Measurements from ENCODE around the gene ELP1.
A peak's percentile ranks its signal among the peaks of the same experiment; 100 is the strongest.
"Not testable (repeated sequence)": the region's sequence is repeated elsewhere in the genome, so short reads cannot be mapped to it uniquely, and the experiment has no call there.

Gene ELP1

DNA sequence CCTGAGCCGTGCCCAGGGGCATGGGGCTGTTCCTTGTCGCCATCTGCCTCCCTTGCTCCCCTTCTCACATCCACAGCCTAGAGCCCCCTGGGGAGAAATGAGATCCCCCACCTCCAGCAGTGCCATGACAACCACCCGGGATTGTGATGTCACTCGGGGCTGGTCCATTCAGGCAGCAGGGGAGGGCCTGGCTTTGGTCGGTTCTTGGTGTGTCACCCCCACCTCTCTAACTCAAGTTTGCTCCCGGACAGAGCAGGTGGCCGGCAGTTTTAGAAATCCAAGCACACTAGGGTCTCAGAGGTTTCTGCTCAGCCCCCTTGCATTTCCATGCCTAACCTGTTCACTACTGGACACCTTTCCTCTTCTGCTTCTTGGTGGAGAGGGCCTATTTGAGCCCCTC lies 78.0 kb downstream of the ELP1 start, which contains the start of gene ACTL7B:
ACTL7B (minus strand) TSS at position 99 of the 400 bp plus-strand sequence; CDS start at position 43, 56 bp downstream.
- Mint-ChIP-seq H3K4me1 (no peaks in the 10 kb centered on the region), H3K36me3 (no peaks in the 10 kb centered on the region), H3K9me3 (no peaks in the 10 kb centered on the region), H3K27ac (no peak within 1 kb of the TSS), H3K4me3 (no peak within 1 kb of the TSS), H3K27me3 (no peaks in the 10 kb centered on the region)
- ATAC-seq = no peak

DNA sequence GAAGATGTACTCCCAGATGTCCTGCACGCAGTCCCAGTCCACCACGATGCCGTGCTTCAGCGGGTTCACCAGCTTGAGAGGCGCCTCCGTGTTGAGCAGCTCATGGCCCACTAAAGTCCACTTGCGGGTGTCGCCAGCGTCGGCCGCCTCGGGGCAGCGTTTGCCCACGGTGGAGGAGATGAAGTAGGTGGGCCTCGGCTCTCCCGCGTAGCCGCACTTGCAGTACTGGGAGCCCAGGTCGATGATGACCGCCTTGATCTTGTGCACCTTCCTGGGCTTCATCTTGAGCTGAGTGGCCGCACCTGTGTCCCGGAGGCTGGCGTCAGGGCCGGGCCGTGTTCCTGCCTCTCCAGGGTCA lies 78.4 kb downstream of the ELP1 start:
- Mint-ChIP-seq H3K4me3 (no peak overlapping the region), H3K9me3 (no peaks in the 10 kb centered on the region), H3K27me3 (no peaks in the 10 kb centered on the region), H3K36me3 (no peaks in the 10 kb centered on the region), H3K4me1 (no peaks in the 10 kb centered on the region), H3K27ac (no peak overlapping the region)
- no peak for ATAC-seq

DNA sequence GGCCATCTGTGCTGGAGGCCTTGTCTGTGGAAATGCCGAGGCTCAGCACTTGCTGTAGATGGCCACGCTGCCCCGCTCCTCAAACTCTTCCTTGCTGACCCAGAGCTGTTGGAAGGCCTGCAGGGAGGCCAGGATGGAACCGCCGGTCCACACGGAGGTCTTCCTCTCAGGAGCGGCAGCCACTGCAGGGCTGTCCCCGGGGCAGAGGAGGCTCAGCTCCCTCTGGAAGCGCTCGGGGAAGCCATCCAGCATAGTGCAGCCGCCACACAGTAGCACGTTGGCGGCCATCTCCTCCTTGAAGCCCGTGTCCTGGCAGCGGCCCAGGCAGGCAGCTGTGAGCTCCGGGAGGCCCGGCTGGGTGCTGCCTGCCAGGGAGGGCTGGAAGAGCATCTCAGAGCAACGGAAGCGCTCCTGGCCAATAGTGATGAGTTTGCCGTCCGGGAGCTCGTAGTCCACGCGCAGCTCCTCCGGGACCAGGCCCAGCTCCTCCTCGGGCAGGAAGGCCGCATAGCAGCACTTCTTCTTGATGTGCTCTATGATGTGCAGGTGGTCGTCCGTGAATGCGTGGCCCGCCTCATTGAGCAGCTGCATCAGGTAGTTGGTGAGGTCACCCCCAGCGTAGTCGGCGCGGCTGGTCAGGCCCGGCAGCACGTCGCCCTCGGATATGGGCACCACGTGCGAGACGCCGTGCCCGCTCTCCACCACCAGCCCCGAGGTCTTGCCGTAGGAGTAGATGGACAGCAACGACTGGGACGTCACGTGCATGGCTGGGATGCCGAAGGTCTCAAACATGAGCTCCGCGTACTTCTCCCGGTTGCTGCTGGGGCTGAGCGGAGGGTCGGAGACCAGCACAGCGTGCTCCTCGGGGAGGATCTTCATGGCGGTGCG lies 79.0 kb downstream of the ELP1 start:
- Mint-ChIP-seq H3K36me3 (no peaks in the 10 kb centered on the region), H3K9me3 (no peaks in the 10 kb centered on the region), H3K27me3 (no peaks in the 10 kb centered on the region), H3K27ac (no peak overlapping the region), H3K4me3 (no peak overlapping the region), H3K4me1 (no peaks in the 10 kb centered on the region)
- ATAC-seq = no peak

DNA sequence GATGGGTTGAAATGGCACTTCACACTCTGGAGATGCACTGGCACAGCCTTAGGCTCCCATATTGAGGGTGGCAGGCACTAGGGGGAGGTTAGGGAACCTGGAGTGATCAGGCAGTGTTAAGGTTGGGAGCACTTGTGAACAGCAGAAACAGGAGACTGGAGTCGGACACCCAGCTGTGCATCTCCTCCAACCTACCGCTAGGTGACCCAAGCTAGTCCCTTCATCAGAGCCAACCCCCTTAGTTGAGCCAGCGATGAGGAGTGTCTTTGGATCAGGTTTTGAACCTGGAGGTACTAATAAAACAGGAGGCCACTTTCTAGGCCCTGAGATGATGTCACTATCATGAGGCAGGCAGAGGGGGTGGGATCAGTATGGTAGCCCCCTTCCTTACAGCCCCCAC lies 79.8 kb downstream of the ELP1 start:
- Mint-ChIP-seq H3K27ac (no peak overlapping the region), H3K27me3 (no peaks in the 10 kb centered on the region), H3K9me3 (no peaks in the 10 kb centered on the region), H3K4me1 (no peaks in the 10 kb centered on the region), H3K4me3 (no peak overlapping the region), H3K36me3 (no peaks in the 10 kb centered on the region)
- no peak for ATAC-seq

DNA sequence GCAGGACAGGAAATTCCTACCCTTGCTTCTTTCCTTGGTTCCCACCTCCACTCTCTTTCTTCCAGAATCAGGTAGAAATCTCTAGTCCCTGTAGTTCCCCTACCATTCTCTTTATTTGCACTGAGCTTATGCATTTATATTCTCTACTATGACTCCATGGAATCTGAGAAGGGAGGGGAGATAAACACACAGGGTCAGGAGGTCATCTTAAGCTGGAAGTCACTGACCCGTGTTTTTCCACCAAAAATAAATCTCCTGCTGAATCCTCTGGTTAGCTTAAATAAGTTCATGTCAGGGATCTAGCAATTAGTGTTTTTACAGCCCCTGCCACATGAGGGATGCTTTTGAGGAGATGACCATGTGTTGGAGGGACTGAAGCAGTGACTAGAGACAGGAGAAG lies 81.8 kb downstream of the ELP1 start:
- Mint-ChIP-seq H3K9me3 (no peaks in the 10 kb centered on the region), H3K4me3 (no peak overlapping the region), H3K27me3 (no peaks in the 10 kb centered on the region), H3K27ac (no peak overlapping the region), H3K4me1 (no peaks in the 10 kb centered on the region), H3K36me3 (no peaks in the 10 kb centered on the region)
- no peak for ATAC-seq

GRCh38 chr9:108851138-108851537 lies 82.8 kb downstream of the ELP1 start:
- Mint-ChIP-seq H3K4me3 (no peak overlapping the region), H3K36me3 (no peaks in the 10 kb centered on the region), H3K27ac (no peak overlapping the region), H3K4me1 (no peaks in the 10 kb centered on the region), H3K9me3 (no peaks in the 10 kb centered on the region), H3K27me3 (no peaks in the 10 kb centered on the region)
- ATAC-seq = no peak

- H3K4me3 Mint-ChIP-seq = no peak overlapping the region
- ATAC-seq = no peak
- H3K4me1 Mint-ChIP-seq = no peaks in the 10 kb centered on the region
- no peaks in the 10 kb centered on the region for H3K27me3 Mint-ChIP-seq
- H3K36me3 Mint-ChIP-seq = no peaks in the 10 kb centered on the region
- H3K27ac Mint-ChIP-seq = no peak overlapping the region
- no peaks in the 10 kb centered on the region for H3K9me3 Mint-ChIP-seq
Measured at GRCh38 chr9:108850293-108850897, 83.5 kb downstream of the ELP1 start.

GRCh38 chr9:108848296-108848695 lies 85.6 kb downstream of the ELP1 start:
- H3K4me1 Mint-ChIP-seq, H3K9me3 Mint-ChIP-seq, ATAC-seq, H3K4me3 Mint-ChIP-seq, H3K36me3 Mint-ChIP-seq, H3K27ac Mint-ChIP-seq, H3K27me3 Mint-ChIP-seq: not testable (repeated sequence)

DNA sequence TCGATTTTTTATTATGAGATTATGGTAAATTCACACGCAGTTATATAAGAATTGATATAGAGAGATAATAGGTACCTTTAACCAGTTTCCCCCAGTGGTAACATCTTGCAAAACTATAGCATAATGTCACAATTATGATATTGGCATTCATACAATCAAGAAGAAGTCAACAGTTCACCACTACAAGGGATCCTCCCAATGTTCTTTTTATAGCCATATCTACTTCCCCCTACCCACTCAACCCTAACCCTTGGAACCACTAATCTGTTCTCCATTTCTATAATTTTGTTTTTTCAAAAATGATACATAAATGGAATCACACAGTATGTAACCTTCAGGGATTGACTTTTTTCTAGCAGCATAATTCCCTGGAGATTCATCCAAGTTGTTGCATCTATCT lies 88.0 kb downstream of the ELP1 start:
- Mint-ChIP-seq H3K9me3 (no peaks in the 10 kb centered on the region), H3K36me3 (no peaks in the 10 kb centered on the region), H3K27ac (no peak overlapping the region), H3K27me3 (no peaks in the 10 kb centered on the region), H3K4me1 (peaks cover 10% of the 10 kb centered on the region), H3K4me3 (no peak overlapping the region)
- no peak for ATAC-seq

GRCh38 chr9:108845507-108845906 lies 88.4 kb downstream of the ELP1 start:
- Mint-ChIP-seq H3K36me3 (no peaks in the 10 kb centered on the region), H3K27ac (no peak overlapping the region), H3K9me3 (no peaks in the 10 kb centered on the region), H3K4me3 (no peak overlapping the region), H3K4me1 (peaks cover 10% of the 10 kb centered on the region), H3K27me3 (no peaks in the 10 kb centered on the region)
- ATAC-seq = no peak

- Mint-ChIP-seq H3K9me3 (no peaks in the 10 kb centered on the region), H3K4me1 (peaks cover 10% of the 10 kb centered on the region), H3K4me3 (no peak overlapping the region), H3K27me3 (no peaks in the 10 kb centered on the region), H3K36me3 (no peaks in the 10 kb centered on the region), H3K27ac (no peak overlapping the region)
- ATAC-seq = no peak
Measured at GRCh38 chr9:108844856-108845255, 89.1 kb downstream of the ELP1 start.

- no peaks in the 10 kb centered on the region for H3K27me3 Mint-ChIP-seq
- no peak overlapping the region for H3K27ac Mint-ChIP-seq
- no peaks in the 10 kb centered on the region for H3K36me3 Mint-ChIP-seq
- H3K9me3 Mint-ChIP-seq = no peaks in the 10 kb centered on the region
- H3K4me1 Mint-ChIP-seq = peaks cover 10% of the 10 kb centered on the region
- H3K4me3 Mint-ChIP-seq = no peak overlapping the region
- no peak for ATAC-seq
Measured at GRCh38 chr9:108844391-108844790, 89.5 kb downstream of the ELP1 start.

GRCh38 chr9:108842610-108843295 lies 91.2 kb downstream of the ELP1 start:
- no peaks in the 10 kb centered on the region for H3K27me3 Mint-ChIP-seq
- H3K9me3 Mint-ChIP-seq = no peaks in the 10 kb centered on the region
- H3K4me1 Mint-ChIP-seq = peaks cover 10% of the 10 kb centered on the region
- peak overlapping the region; percentile 70 for H3K4me3 Mint-ChIP-seq
- H3K27ac Mint-ChIP-seq = no peak overlapping the region
- ATAC-seq = peak; percentile 20
- no peaks in the 10 kb centered on the region for H3K36me3 Mint-ChIP-seq

- not testable (repeated sequence) for H3K4me3 Mint-ChIP-seq, H3K9me3 Mint-ChIP-seq, H3K27ac Mint-ChIP-seq, H3K36me3 Mint-ChIP-seq, ATAC-seq, H3K27me3 Mint-ChIP-seq
- peaks cover 19% of the 10 kb centered on the region for H3K4me1 Mint-ChIP-seq
Measured at GRCh38 chr9:108839561-108839960, 94.4 kb downstream of the ELP1 start.

DNA sequence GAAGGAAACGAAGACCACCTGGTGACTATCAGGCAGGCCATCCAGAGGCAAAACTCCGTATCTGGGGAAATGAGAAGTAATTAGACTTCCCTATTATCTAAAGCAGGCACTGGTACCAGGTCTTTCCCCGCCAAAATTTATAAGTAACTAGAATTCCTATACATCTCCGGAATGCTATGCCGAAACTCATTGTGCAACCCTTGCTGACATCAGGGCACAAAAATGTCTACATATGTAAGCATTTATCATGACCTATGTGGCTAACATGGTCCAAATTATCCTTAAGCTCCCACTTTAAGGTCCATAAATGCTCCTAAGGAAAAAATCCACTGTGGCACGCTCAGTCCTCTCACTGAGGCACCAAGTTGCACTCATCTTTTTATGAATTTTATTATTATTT lies 95.9 kb downstream of the ELP1 start:
- ATAC-seq = no peak
- no peaks in the 10 kb centered on the region for H3K9me3 Mint-ChIP-seq
- H3K4me3 Mint-ChIP-seq = no peak overlapping the region
- H3K27me3 Mint-ChIP-seq = no peaks in the 10 kb centered on the region
- H3K27ac Mint-ChIP-seq = no peak overlapping the region
- H3K36me3 Mint-ChIP-seq = no peaks in the 10 kb centered on the region
- peaks cover 17% of the 10 kb centered on the region for H3K4me1 Mint-ChIP-seq

GRCh38 chr9:108837530-108837929 lies 96.4 kb downstream of the ELP1 start:
- Mint-ChIP-seq H3K4me1 (peaks cover 12% of the 10 kb centered on the region), H3K36me3 (no peaks in the 10 kb centered on the region), H3K4me3 (no peak overlapping the region), H3K27ac (no peak overlapping the region), H3K9me3 (no peaks in the 10 kb centered on the region), H3K27me3 (no peaks in the 10 kb centered on the region)
- no peak for ATAC-seq

Measured in stimulated activated memory B cell treated with anti-CD40 and anti-IgM and Interleukin-4, amounts not matched to agents 10 μg/mL and 1 μg/mL and 100 μg/mL, for 72 hours (primary cell).